ENCODE results near the gene MYO18B. TPM values are rescaled to one million over a fixed set of nuclear protein-coding genes. Genes with fewer than 3 reads are reported as not detected.

MYO18B gene
- total RNA-seq, 1 experiment from 2014 or later, result 0.05 TPM

GRCh38 chr22:25759825-25760231, 17.8 kb downstream of the MYO18B start (continued):
- TF ChIP-seq ELF1 (IDR thresholded peaks at IDR 0.05; ENCODE audit: borderline replicate concordance, low read depth) (no peak), ZBTB33 (IDR thresholded peaks at IDR 0.05; ENCODE audit: extremely low read depth, insufficient replicate concordance, low read length) (no peak), FOSL1 (IDR thresholded peaks at IDR 0.05; ENCODE audit: low read depth) (no peak), ATF3 (IDR thresholded peaks at IDR 0.05) (no peak), EGR1 (IDR thresholded peaks at IDR 0.05; ENCODE audit: low read depth) (no peak), RAD21 (IDR thresholded peaks at IDR 0.05; ENCODE audit: low read depth) (no peak)

- BruUV-seq (replicated peaks), result no TSS peak
- RAD21 ChIA-PET (ENCODE audit: low non-redundant PET in 1 of 2, low total read pairs in 2 of 2, uncharacterized antibody in 2 of 2, unreplicated experiment in 2 of 2), result no interaction called here
- H2AFZ ChIP-seq (ENCODE audit: low read depth, low read length, poor library complexity, severe bottlenecking), result no peak overlapping the region
- no peaks in the 10 kb centered on the region for H3K27me3 ChIP-seq (ENCODE audit: insufficient read depth, low read length)
- H3K9me2 ChIP-seq (ENCODE audit: insufficient read depth), result no peaks in the 10 kb centered on the region
- H3K9ac ChIP-seq (ENCODE audit: low read length), result no peak overlapping the region
- ATAC-seq (no peak), DNase-seq (ENCODE audit: low read depth, low spot score) (no peak)
- H3K4me3 ChIP-seq (replicated peaks in 1 of 2; ENCODE audit: low read depth in 1 of 2, low read length in 2 of 2), result no peak overlapping the region
- H3K36me3 ChIP-seq (ENCODE audit: control insufficient read depth in 1 of 2, insufficient read depth in 2 of 2, low read length in 2 of 2), result no peaks in the 10 kb centered on the region
- peak overlapping the region; percentile 46 for H3K4me2 ChIP-seq (ENCODE audit: low read length)
- POLR2A ChIA-PET, result no interaction called here
- peaks cover 8 to 14% of the 10 kb centered on the region in 2 experiments; a peak in 3 of 4 replicates for H3K4me1 ChIP-seq (ENCODE audit: control insufficient read depth in 1 of 2, insufficient read depth in 2 of 2, low read length in 2 of 2)
- H3K27ac ChIP-seq (ENCODE audit: low read depth, low read length), result no peak overlapping the region
- H3K79me2 ChIP-seq (ENCODE audit: insufficient read depth, low read length), result no peaks in the 10 kb centered on the region
- H3K9me3 ChIP-seq (ENCODE audit: control insufficient read depth in 1 of 2, insufficient read depth in 1 of 2, low read depth in 1 of 2, low read length in 2 of 2), result no peaks in the 10 kb centered on the region
- TF ChIP-seq EGR1 (IDR thresholded peaks at IDR 0.05; ENCODE audit: low read depth), result no peak
- TF ChIP-seq POLR2A (IDR thresholded peaks at IDR 0.05; ENCODE audit: borderline replicate concordance, extremely low read depth, insufficient read depth, insufficient read length), result no peak
- TF ChIP-seq CTCF (IDR thresholded peaks at IDR 0.05 in 2 of 3, conservative IDR thresholded peaks at IDR 0.05 in 1 of 3; ENCODE audit: borderline replicate concordance in 1 of 3, insufficient read depth in 1 of 3, low read depth in 2 of 3, low read length in 2 of 3), result no peak
- TF ChIP-seq TCF7L2 (IDR thresholded peaks at IDR 0.05; ENCODE audit: borderline replicate concordance, extremely low read depth, insufficient read depth, insufficient read length), result no peak
- TF ChIP-seq RAD21 (IDR thresholded peaks at IDR 0.05; ENCODE audit: low read depth), result no peak
- TF ChIP-seq FOSL1 (IDR thresholded peaks at IDR 0.05; ENCODE audit: low read depth), result no peak
- intact Hi-C loops (cut with micrococcal nuclease), result no loop called here
- H4K20me1 ChIP-seq (ENCODE audit: insufficient read depth), result no peaks in the 10 kb centered on the region
- CTCF ChIA-PET, result interaction anchor here (1.0 to 3.9 kb wide), 2 partner anchors 13 to 18 kb away, joined by 3 to 13 read pairs; no protein-coding TSS in a partner anchor
Measured at GRCh38 chr22:25760294-25760693, 18.3 kb downstream of the MYO18B start.
